CD4-positive, alpha-beta T cell treated with Interleukin-12 subunit alpha and Interleukin-12 subunit beta, for 1 hour (primary cell): ENCODE results near the gene HADHA.

Source experiments
- DNase-seq: peaks from one replicate; pipeline ENCODE4 v3.0.0-alpha.2; 2020

The HADHA gene

DNA sequence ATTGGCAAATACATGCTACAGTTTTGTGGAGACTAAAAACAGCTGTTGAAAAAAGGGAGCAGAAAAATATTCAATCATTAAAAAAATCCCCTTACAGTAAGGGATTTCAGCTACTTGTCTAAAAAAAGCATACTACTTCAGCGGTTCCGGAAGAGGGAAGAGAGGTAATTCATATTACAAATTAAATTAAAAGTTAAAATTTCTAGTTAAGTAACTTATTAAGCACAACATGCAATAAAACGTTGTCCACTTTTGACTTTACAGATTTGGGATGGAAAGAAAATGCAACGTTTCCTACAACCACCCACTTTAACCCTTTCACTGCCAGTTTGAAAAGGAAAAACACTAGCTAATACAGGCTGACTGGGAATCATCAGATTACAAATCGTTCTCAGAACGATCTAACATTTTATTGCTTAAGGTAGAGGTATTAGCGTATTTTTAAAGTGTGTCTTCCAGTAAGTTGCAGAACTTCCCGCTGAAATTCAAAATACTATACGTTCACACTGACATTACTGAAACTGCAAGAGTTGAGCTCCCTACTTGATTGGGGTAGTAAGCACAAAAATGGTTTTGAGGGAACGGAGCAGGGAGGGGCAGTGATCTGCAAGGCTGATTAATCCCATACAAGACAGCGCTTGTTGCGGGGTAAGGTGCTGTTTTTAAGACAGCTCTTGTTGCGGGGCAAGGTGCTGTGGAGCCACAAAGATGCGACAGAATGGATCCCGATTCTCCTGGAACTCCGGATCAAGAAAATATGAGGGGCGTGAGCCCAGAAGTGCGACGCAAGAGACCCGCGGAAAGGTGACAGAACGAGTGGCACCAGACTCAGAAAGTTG, 743 bp downstream of the HADHA start:
- DNase-seq: peak; percentile 5

DNA sequence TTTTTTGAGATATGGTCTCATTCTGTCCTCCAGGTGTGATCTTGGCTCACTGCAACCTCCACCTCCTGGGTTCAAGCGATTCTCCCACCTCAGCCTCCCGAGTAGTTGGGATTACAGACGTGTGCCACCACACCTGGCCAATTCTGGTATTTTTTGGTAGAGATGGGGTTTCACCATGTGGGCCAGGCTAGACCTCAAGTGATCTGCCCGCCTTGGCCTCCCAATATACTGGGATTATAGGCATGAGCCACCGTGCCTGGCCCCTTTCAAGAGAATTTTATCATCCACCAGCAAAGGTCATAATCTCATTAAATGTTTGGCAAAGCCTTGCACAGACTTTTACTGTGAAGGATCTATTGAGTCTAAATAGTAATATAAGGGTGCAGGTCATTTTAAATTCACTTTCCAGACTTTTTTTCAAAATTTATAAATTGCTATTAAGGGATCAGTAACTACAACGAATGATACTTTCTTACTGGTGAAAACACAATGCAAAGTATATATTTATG, 2.5 kb downstream of the HADHA start:
- DNase-seq: no peak

DNA sequence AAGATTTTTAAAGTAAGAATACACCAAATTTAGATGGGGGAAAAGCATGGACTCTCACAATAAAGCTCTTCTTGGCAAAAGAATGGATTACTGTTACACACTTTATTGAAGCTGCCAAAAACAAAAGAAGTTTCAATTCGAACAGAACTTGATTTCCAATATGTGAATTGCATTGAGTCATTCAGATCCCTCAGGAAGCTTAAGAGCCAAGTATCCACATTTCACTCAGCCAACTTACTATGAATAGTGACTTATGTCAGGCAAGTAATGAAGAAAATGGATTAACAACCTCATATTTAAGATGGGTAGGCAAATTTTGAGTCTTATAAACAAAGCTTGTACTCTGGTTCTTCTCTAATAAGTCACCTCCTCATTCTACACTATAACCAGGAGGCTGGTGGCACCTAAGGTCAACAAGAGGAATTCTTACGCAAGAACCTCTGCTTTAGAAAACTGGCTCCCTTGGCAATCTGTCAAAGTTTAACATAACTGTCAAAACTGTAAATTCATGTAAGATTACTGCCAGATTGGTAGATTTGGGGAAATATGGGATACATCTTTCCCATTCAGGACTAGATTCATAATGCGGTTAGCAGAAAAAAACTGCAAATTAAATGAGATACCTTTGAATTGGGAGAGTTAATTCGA, 6.0 kb downstream of the HADHA start:
- DNase-seq: no peak

DNA sequence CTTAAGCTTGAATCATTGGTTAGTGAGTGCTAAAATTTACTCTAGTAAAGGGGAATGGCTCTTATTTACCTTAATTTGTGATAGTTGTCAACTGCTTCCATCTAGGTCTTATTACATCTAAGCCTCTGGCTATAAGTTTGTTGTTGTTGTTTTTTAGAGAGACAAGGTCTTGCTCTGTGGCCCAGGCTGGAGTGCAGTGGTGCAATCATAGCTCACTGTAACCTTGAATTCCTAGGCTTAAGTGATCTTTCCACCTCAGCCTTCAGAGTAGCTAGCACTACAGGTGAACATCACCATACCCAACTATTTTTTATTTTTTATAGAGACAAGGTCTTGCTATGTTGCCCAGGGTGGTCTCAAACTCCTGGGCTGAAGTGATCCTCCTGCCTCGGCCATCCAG, 6.6 kb downstream of the HADHA start:
- DNase-seq: no peak

DNA sequence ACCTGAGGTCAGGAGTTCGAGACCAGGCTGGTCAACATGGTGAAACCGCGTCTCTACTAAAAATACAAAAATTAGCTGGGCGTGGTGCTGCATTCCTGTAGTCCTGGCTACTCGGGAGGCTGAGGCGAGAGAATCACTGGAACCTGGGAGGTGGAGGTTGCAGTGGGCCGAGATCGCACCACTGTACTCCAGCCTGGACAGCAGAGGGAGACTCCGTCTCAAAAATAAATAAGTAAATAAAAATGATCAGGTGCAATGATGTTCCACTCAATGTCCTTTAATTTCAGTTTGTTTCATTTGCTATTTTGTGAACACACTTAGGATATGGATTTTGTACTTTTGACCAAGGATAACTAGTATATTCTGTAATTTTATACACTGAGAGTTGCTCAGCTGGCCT, 9.3 kb downstream of the HADHA start:
- no peak for DNase-seq

DNA sequence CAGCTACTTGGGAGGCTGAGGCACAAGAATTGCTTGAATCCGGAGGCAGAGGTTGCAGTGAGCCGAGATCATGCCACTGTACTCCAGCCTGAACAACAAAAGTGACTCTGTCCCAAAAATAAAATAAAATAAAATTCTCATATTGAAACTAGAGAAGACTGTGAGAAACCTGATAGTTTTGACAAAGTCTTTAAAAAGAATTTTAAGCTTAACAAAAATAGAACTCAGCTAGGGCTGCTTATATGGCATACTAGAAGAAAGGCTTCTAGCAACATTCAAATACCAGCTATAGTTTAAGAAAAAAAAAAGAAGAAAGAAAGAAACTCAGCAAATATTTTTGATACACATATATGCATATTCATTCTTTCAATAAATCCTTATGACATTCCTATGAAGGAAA, 13.6 kb downstream of the HADHA start:
- DNase-seq: no peak

DNA sequence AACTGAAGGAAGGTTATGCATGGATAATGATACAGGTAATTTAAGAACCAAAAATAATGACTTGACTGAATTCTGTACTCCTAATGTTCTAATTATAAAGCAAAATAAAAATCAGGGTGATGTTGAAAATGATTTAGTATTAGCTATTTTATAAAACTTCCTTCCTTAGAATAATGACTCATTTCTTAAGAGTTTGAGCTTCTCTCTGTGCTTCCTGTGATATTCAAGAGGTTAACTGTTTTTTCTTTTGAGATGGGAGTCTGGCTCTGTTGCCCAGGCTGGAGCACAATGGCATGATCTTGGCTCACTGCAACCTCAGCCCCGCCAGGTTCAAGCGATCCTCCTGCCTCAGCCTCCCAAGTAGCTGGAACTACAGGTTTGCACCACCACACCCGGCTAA, 14.8 kb downstream of the HADHA start:
- DNase-seq: no peak

DNA sequence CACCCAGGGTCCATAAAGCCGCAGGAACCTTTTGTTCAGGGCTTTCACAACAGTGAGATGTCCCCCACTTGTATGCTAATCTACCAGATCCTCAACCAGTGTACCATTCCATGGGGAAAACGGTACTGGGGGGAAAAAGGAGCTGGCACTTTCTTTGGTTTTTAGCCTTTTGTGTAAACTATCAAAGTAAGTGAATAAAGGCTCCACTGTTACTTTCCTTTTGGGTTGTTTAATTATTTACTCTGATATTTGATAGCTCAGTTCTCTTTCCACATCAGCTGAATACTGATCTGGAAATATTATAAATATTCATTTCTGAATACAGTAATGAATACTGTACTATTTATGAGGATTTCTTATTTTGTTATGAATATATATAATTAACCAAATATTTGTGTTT, 20.3 kb downstream of the HADHA start:
- DNase-seq: no peak

DNA sequence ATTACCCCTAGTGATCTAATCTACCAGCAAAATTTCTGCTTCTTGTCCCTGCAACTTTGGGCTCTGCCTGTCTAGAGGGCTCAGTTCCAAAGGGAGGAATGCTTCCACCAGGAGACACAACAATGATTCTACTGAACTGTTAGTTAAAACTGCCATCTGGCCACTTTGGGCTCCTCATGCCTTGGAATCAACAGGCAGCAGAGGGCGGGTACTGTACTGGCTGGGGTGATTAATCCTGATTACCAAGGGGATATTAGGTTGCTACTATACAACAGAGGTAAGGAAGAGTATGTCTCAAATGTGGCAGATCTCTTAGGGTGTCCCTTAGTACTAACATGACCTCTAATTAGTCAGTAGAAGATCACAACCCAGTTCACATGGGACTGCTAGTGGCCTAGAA, 21.4 kb downstream of the HADHA start:
- DNase-seq: no peak

DNA sequence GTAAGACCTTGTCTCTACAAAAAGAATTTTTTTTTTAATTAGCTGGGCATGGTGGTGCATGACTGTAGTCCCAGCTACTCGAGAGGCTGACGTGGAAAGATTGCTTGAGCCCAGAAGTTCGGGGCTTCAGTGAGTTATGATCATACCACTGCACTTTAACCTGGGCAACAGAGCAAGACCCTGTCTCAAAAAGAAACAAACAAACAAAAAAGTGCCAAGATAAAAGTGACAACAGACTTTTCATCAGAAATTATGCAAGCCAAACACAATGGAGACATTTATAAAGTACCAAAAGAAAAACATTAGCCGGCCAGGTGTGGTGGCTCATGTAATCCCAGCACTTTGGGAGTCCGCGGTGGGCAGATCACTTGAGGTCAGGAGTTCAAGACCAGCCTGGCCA, 26.7 kb downstream of the HADHA start:
- no peak for DNase-seq

DNA sequence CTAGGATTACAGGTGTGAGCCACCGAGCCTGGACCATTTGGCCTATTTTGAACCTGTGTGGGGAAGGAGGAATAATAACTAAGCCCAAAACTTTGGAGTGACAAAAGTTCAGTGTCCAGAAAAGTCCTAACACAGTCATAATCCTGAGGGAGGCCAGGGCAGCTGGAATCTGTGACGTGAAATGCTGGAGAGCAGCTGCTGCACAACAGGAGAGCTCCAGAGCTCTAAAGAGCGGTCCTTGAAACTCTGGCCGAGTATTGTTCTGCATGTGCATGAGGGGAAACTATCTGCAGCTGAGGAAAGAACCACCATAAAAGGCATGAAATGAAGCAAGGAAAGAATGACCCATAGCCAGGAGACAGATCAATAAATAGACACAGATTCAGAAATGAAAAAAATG, 27.8 kb downstream of the HADHA start:
- no peak for DNase-seq

DNA sequence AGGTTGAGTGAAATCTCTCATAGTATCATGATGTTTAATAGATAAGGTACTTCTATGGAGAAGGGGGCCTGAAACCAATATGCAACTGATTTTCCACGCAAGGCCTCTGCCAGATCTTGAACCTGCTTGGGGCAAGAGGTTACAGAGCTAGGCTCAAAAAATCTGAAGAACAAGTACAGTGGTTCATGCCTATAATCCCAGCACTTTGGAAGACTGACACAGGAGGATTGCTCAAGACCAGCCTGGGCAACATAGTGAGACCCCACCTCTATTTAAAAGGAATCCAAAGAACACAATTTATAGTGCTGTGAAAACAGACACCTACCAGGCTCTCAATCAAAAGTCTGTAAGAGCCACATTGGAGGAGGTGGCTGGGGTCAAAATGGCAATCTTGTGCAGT, 28.6 kb downstream of the HADHA start:
- no peak for DNase-seq

DNA sequence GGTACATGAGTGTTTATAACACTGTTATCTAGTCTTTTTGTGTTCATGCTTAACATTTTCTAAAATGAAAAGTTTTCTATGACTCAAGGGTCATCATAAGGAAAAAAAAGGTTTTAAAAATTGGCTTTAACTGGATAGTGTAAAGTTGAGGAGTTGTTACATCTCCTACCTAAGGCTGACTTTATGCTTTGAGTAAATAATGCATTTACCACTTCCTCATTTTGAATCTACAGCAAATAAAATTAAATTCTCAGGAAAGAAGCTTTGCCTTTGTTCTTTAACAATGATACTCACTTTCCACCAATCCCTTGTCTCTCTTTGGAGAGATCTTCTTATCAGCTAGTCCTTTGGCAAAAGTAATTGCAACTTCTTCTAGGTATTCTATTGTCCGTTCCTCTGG, 29.7 kb downstream of the HADHA start:
- DNase-seq: no peak

DNA sequence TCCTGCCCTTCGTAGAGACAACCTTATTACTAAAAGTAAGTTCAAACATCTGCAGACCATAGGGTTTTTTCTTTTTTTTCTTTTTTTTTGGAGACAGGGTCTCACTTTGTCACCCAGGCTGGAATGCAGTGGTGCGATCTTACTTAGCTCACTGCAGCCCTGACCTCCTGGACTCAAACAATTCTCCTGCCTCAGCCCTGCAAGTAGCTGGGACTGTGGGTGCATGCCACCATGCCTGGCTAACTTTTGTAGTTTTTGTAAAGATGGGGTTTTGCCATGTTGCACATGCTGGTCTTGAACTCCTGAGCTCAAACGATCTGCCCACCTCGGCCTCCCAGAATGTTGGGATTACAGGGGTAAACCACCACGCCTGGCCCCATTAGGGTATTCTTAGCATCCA, 32.4 kb downstream of the HADHA start:
- DNase-seq: no peak

DNA sequence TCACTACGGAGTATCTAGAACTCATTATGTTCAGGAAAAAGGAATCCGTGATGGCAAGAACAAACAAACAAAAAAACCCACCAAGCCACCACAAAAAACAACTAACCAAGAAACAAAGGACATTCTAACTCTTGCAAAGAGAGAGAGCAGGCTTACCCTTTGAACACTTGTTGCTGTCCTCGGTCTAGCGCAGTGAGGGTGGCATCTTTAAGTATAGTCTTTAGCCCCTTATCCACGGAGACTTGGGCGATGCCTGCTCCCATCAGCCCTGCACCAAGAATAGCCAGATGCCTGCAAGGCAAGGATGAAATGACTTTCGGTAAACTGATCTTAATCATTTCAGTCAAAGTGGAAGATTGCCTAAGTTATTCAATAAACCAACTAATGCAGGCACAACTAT, 40.5 kb downstream of the HADHA start:
- no peak for DNase-seq

DNA sequence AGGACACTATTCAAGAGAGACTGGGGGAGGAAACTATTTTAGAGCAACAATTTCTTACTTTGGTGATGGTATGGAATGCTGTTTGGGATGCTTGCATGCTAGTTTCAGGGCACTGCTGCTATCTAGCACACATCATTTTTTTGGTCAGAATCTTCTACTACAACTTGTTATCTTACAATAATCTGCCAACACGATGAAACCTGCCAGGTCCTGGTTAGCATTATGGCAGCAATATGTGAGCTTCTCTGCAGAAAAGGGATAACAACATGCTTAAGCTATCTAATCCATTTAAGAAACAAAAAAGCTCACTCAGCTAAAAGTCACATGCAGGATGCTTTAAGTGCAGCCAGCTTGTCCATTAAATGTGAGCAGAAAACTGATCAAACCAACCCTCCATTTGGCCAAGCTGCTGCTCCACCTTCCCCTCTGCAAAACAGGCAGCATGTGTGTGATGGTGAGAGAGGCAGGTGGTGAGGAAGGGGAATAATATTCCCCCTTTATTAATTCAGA, 41.4 kb downstream of the HADHA start:
- no peak for DNase-seq

DNA sequence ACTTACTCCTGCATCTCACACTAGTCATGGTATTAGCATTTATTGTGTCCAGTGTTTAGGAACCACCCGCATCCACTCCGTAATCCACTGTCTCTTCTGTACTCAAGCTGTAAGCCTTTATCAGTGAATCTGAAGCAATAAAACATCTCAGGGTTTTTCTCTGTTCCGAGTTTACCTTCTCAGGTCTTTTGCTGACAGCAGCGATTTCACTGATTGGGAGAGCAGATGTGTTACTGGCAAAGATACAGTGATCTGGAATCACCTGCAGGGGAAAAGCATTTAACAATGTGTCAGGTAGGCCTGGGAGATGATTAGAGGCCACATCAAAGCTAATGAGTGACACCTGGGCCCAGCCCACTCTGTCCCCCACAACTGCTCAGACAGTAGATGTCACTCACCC, 46.9 kb downstream of the HADHA start:
- no peak for DNase-seq

DNA sequence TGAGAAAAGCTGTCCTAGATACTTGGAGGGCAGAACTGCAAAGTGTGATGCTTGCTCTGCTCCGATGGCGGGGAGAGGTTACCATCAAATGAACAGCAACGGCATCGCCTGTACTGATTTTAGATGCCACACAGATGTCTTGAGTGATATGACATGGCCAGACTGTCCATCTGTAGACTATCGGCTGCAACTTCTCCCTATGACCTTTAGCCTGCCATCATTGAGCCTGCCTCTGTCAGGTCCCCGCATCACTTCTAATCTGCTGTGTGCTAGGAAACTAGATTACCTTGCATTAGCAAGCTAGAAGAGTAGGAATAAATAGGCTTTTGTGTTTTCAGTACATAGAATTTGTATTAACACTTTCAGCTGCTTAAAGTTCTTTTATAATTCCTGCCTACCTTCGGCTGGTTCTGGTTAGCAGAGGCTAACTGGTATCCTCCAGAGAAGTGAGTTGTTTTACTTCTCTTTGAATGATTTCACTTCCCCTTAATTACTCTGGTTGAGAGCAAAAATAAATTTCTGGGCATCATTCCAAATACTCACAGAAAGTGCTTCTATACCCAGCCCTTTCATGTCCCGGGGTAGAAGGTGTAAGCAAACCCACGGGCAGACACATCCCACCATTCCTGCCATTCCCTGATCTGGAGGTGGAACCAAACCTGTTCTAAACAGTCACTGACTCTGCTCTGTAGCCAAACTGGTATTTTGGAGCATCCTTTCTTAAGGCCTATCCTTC, 47.6 kb downstream of the HADHA start:
- DNase-seq: no peak

DNA sequence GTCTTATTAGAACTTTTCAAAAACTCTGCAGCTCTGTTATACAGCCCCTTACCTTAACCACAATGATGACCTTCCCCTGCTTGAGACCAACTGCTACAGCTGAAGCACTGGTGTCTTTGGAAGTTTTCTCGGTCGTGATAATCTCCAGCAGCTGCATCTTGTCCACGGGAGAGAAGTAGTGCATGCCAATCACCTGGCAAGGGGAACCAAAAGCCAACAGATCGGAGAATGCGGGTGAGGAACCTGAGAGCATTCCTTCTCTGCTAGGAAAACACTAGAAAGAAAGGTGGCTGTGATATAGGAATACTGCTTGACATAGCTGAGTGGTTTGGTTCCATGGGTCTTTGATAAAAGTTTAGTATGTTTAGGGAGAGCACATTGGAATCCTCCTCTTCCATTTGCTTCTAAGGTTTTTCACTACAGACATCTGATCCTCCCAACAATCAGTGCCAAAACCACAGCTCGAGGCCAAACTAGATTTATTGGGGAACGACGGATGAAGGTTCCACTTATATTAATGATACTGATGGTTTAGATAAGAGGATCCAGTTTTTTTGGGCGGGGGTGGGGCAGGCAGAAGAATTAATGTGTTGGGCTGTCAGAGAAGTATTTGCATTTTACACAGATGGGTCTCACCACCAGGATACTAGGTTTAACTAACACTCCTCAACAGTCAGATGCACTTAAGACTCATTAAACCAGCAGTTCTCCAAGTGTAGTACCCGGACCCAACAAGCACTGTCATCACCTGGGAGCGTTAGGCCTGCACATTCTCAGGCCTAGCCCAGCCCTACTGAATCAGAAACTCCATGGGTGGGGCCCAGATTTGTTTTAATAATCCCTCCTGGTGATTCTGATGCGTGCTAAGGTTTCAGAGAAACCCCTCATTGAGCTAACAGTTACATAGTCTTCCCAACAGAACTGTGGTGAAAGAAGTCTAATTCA, 49.1 kb downstream of the HADHA start:
- no peak for DNase-seq

DNA sequence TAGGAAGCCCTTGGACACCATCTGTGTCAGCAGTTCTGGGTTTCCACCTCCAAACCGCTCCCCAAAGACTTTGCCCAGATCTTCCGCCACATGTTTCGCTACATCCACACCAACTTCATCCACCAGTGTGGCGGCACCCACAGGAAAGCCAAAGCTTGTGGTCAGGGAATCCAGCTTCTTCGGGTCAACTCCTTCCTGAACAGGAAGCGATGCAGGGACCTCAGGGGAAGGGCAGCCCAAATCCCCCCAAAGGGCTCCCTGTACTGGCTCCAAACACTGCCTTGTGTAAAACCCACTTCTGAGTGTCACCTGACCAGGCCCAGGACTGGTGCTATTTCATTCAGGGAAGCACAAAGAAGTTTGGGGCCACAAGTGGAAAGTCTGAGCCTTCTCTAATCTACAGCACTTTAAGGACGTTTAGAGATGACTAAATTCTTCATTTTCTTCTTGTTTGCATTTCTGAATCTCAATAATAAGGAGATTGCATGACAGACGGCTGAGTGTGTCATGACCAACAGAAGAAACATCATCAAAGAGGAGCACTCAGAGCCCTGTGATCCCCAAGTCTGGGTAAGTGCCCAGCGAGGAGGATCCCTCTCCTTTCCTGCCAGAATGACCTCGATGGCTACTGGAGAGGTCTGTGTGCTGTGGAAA, 50.7 kb downstream of the HADHA start:
- no peak for DNase-seq

DNA sequence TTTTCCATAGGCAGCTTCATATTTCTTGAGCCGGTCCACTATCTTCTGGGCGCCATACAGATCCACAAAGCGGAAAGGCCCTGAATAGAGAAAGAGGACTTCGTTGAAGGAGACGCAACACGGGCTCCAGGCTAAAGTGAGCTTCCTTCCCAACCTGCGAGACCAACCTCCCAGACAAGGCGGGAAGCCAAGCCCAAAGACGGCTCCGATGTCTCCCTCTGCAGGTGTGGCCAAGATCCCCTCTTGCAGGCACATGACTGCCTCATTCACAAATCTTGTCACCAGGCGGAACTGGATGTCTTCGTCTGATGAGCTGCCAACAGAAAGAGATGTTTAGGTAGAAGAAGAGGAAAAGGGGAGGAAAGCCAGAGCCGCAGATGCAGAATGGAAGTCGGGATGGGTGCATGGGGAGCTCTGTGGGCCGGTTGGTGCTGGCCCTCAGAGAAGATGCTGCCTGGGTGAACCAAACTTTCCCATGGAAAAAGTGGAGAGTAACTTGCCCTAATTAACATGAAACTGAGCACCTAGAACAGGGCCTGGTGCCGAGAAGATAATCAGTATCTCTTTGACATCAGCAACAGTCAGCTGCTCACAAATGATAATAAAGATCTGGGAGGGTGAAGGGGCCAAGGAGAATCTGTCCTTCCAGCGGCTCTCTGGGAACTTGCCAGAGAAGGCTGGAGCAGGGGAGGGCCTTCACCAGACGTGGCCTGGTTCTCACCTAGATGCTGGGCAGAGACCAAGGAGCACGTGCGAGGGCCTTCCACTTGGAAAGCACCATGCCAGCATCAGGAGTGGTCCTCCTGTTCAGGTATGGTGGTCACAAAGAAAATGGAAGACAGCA, 52.9 kb downstream of the HADHA start:
- DNase-seq: no peak
